GM23248 (cell line): ENCODE results near the gene DENND6B. TPM values are rescaled to one million over a fixed set of nuclear protein-coding genes. Genes with fewer than 3 reads are reported as not detected.

ENCODE experiments used
- DNase-seq: peaks from one replicate; pipeline ENCODE4 v3.0.0-alpha.2; 2015
- H2AFZ ChIP-seq: fragments of 200-600 bp; sonication (generic); 2 replicates; pipeline ENCODE4 v1.6.1; 2016; ENCODE audit warnings: antibody characterized with exemption
- H3F3A ChIP-seq: fragments of 200-600 bp; sonication (generic); 2 replicates; pipeline ENCODE4 v1.6.1; 2016; ENCODE audit warnings: mild to moderate bottlenecking, antibody characterized with exemption, mixed run types; ENCODE audit not compliant: insufficient read depth
- H3K27ac ChIP-seq: fragments of 200-600 bp; sonication (generic); 2 replicates; pipeline ENCODE4 v1.5.1; 2016; ENCODE audit warnings: mild to moderate bottlenecking
- H3K27me3 ChIP-seq: fragments of 200-600 bp; sonication (generic); replicated peaks from 2 replicates; pipeline ENCODE4 v1.6.1; 2016; ENCODE audit warnings: mild to moderate bottlenecking; ENCODE audit not compliant: insufficient read depth
- H3K36me3 ChIP-seq: fragments of 200-600 bp; sonication (generic); 2 replicates; pipeline ENCODE4 v1.6.1; 2016; ENCODE audit warnings: low read depth, mild to moderate bottlenecking
- H3K4me1 ChIP-seq: fragments of 200-600 bp; sonication (generic); 2 replicates; pipeline ENCODE4 v1.6.1; 2016; ENCODE audit warnings: mild to moderate bottlenecking; ENCODE audit not compliant: insufficient read depth
- H3K4me2 ChIP-seq: fragments of 200-600 bp; sonication (generic); one replicate; pipeline ENCODE4 v1.6.1; 2016; ENCODE audit warnings: mild to moderate bottlenecking; ENCODE audit not compliant: unreplicated experiment
- H3K4me3 ChIP-seq: fragments of 200-600 bp; sonication (generic); 2 replicates; pipeline ENCODE4 v1.5.1; 2016; ENCODE audit warnings: mild to moderate bottlenecking
- H3K79me2 ChIP-seq: fragments of 200-600 bp; sonication (generic); 2 replicates; pipeline ENCODE4 v1.6.1; 2016; ENCODE audit warnings: mild to moderate bottlenecking; ENCODE audit not compliant: insufficient read depth
- H3K9ac ChIP-seq: fragments of 200-600 bp; sonication (generic); 2 replicates; pipeline ENCODE4 v1.6.1; 2016; ENCODE audit warnings: mild to moderate bottlenecking
- H3K9me2 ChIP-seq: fragments of 200-600 bp; sonication (generic); 2 replicates; pipeline ENCODE4 v1.6.1; 2016; ENCODE audit warnings: mixed run types, mild to moderate bottlenecking, moderate library complexity; ENCODE audit not compliant: insufficient read depth
- H3K9me3 ChIP-seq: fragments of 200-600 bp; sonication (generic); one replicate; pipeline ENCODE4 v1.6.1; 2017; ENCODE audit warnings: low read depth
- H4K20me1 ChIP-seq: fragments of 200-600 bp; sonication (generic); 2 replicates; pipeline ENCODE4 v1.6.0; 2016; ENCODE audit not compliant: insufficient read depth
- EZH2 ChIP-seq: fragments of 200-600 bp; sonication (generic); IDR thresholded peaks from 2 replicates; pipeline ENCODE4 v1.6.1; 2018; ENCODE audit warnings: antibody characterized with exemption, mild to moderate bottlenecking; ENCODE audit not compliant: insufficient read depth, poor library complexity, severe bottlenecking
- EZH2phosphoT487 ChIP-seq: fragments of 200-600 bp; sonication (generic); IDR thresholded peaks from 2 replicates; pipeline ENCODE4 v1.6.1; 2018; ENCODE audit warnings: antibody characterized with exemption, moderate library complexity, mild to moderate bottlenecking, low read depth; ENCODE audit not compliant: insufficient read depth
- WGBS, 2 experiments: methylation state at CpG; one replicate each; pipeline ENCODE4 v1.1.6; 2015 to 2017; ENCODE audit warnings: low lambda C conversion rate in 2 of 2, low coverage in 1 of 2; ENCODE audit errors: missing lambda C conversion rate in 2 of 2; 5-methylcytosine and 5-hydroxymethylcytosine counted together
- in situ Hi-C: fragments of 300-500 bp; cut with MboI; formaldehyde crosslinking; loops from 2 replicates; pipeline ENCODE4 v1.15.0; 2020
- polyA plus RNA-seq: library from polyadenylated mRNA; unstranded; fragments of >200 nt; fragmentation: Nextera tagmentation; extraction: Ambion mirVana; gene quantifications from 2 replicates; pipeline ENCODE4 v1.2.1, GENCODE V29; 2016
- total RNA-seq: library from RNA; depleted of rRNA; stranded (reverse); fragments of >200 nt; shearing (Covaris generic); gene quantifications from 2 replicates; pipeline ENCODE4 v1.2.3, GENCODE V29; 2014

The DENND6B gene
- total and polyA plus RNA-seq, 2 experiments from 2014 or later, result 5.7 to 6.1 TPM

DNA sequence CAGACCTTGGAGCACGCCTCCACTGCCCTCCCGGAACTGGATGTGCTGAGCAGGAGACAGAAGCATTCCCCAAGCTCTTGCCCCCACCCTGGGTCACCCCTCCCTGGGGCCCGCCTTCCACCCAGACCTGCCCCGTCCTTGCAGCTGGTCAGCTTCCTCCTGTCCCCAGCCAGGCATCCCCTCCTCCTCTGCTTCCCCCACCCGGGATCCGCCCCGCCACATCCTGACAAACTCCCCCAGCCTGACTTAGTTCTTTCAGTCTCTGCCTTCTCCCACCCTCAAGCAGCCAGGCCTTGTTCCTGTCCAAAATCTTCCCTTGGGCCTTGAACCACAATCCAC, 18.2 kb downstream of the DENND6B start:
- DNase-seq, result peak; percentile 58
- H4K20me1 ChIP-seq, result no peaks in the 10 kb centered on the region
- H3K9ac ChIP-seq, result no peak overlapping the region; the same call in 1 of the 2 replicates
- no peak overlapping the region for H3K4me2 ChIP-seq
- in situ Hi-C loops, result no loop called here
- no peak for TF ChIP-seq EZH2
- no peak for TF ChIP-seq EZH2phosphoT487
- H3K27me3 ChIP-seq, result no peaks in the 10 kb centered on the region
- peaks cover 34% of the 10 kb centered on the region for H3K79me2 ChIP-seq
- H3F3A ChIP-seq, result peaks cover 12% of the 10 kb centered on the region; the same call in 1 of the 2 replicates
- no peak overlapping the region for H3K4me3 ChIP-seq
- no peaks in the 10 kb centered on the region for H3K9me3 ChIP-seq
- no peaks in the 10 kb centered on the region for H3K9me2 ChIP-seq
- H3K27ac ChIP-seq, result peak overlapping the region; percentile 42
- 18 to 39% methylated on average over 5 to 7 of the region's 7 CpGs for WGBS, 2 experiments
- no peaks in the 10 kb centered on the region for H3K36me3 ChIP-seq
- H2AFZ ChIP-seq, result no peak overlapping the region
- H3K4me1 ChIP-seq, result peaks cover 30% of the 10 kb centered on the region

DNA sequence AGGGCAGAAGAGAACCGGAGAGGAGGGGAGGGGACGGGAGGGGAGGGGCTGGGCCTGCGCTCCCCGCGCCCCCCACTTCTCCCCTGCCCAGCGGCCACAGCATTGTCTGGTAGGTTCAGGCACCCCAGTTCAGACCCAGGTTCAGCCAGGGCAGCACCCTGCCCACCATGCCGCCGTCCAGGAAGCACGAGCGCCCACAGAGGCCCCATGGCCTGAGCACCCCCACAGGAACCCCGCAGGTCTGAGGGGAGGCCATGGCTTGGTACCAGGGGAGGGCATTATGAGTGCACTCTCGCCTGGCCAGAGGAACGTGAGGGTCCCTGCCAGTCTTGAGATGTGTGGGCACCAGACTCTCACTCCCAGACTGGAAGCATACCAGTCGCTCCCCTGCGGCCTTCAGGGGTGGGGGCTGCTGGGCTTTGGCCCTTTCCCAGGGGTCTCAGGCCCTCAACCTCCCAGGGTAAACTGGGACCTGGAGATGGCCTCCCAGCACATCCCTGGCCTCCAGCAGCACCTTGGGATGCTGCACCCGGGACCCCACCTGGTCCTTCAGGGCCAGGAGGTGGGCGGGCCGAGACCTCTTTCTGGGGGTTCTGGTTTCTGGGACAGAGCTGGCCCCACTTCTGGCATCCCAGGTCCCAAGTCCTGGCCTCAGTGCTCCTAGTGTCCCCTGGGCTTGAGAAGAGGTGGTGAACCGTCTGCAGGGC, 18.8 kb downstream of the DENND6B start:
- H3K9me2 ChIP-seq, result no peaks in the 10 kb centered on the region
- in situ Hi-C loops, result no loop called here
- H3K9ac ChIP-seq, result no peak overlapping the region
- DNase-seq, result peak; percentile 33
- no peaks in the 10 kb centered on the region for H3K9me3 ChIP-seq
- H3K27ac ChIP-seq, result peak overlapping the region; percentile 42; the same call in 1 of the 2 replicates
- no peaks in the 10 kb centered on the region for H4K20me1 ChIP-seq
- no peak overlapping the region for H3K4me2 ChIP-seq
- no peaks in the 10 kb centered on the region for H3K36me3 ChIP-seq
- H3K27me3 ChIP-seq, result no peaks in the 10 kb centered on the region
- TF ChIP-seq EZH2 (no peak), EZH2phosphoT487 (no peak)
- peaks cover 12% of the 10 kb centered on the region for H3F3A ChIP-seq
- no peak overlapping the region for H2AFZ ChIP-seq
- H3K4me1 ChIP-seq, result peaks cover 36% of the 10 kb centered on the region
- H3K79me2 ChIP-seq, result peaks cover 39% of the 10 kb centered on the region
- no peak overlapping the region for H3K4me3 ChIP-seq
- WGBS, 2 experiments, result 52 to 63% methylated on average over 12 to 18 of the region's 19 CpGs

GRCh38 chr22:50306753-50307749, 19.8 kb downstream of the DENND6B start, which contains the start of gene PLXNB2:
TSS of gene PLXNB2 (minus strand) at chr22:50307646. CDS start at chr22:50290584, 17,062 bp downstream.
- in situ Hi-C loops, result no loop called here
- WGBS, 2 experiments, result 1 to 4% methylated on average over 42 to 43 of the region's 105 CpGs
- Histone ChIP-seq H3K4me1 (peaks cover 45% of the 10 kb centered on the region), H3K4me2 (peak within 1 kb of the TSS; percentile 92), H2AFZ (no peak within 1 kb of the TSS), H3K27ac (peak within 1 kb of the TSS; percentile 89), H3K27me3 (no peaks in the 10 kb centered on the region), H3K9me2 (no peaks in the 10 kb centered on the region), H3K36me3 (no peaks in the 10 kb centered on the region), H3K79me2 (peaks cover 49% of the 10 kb centered on the region), H3K9ac (peak within 1 kb of the TSS; percentile 94), H3F3A (peaks cover 12% of the 10 kb centered on the region), H3K4me3 (peak within 1 kb of the TSS; percentile 92), H4K20me1 (no peaks in the 10 kb centered on the region), H3K9me3 (no peaks in the 10 kb centered on the region)
- peak; percentile 88 for DNase-seq
- TF ChIP-seq EZH2 (no peak), EZH2phosphoT487 (no peak)

- peak; percentile 98 for DNase-seq
- Histone ChIP-seq H3K4me2 (peak overlapping the region; percentile 92), H3K27ac (peak overlapping the region; percentile 89), H3K4me3 (peak overlapping the region; percentile 92), H3K36me3 (no peaks in the 10 kb centered on the region), H3K4me1 (peaks cover 54% of the 10 kb centered on the region), H3K9ac (peak overlapping the region; percentile 94), H3K9me3 (no peaks in the 10 kb centered on the region), H4K20me1 (no peaks in the 10 kb centered on the region), H3F3A (peaks cover 12% of the 10 kb centered on the region), H3K79me2 (peaks cover 59% of the 10 kb centered on the region), H2AFZ (no peak overlapping the region), H3K9me2 (no peaks in the 10 kb centered on the region), H3K27me3 (no peaks in the 10 kb centered on the region)
- WGBS, 2 experiments, result 1 to 2% methylated on average over 18 to 20 of the region's 21 CpGs
- in situ Hi-C loops, result no loop called here
- TF ChIP-seq EZH2 (no peak), EZH2phosphoT487 (no peak)
Observed at GRCh38 chr22:50305923-50306566, 20.8 kb downstream of the DENND6B start.
